Naive thymus-derived CD8-positive, alpha-beta T cell (primary cell): ENCODE measurements around the gene SUSD1. TPM values are rescaled to one million over a fixed set of nuclear protein-coding genes. Genes with fewer than 3 reads are reported as not detected.

Source experiments
- ATAC-seq, 2 donors: fragments of 150-1000 bp; cut with Tn5 transposase in 1 of 2; sonication (Bioruptor Pico), chemical (Tn5 transposase) in 1 of 2; 1 replicate in 1 of 2; 2 replicates in 1 of 2; pipeline ENCODE4 v1.10.0; 2021; ENCODE audit warnings: mild to moderate bottlenecking in 2 of 2, moderate library complexity in 2 of 2
- POLR2A ChIA-PET: fragments of 350-600 bp; sonication (Branson Sonifier 250); formaldehyde crosslinking; loops from one replicate; lab custom pipeline; 2021; ENCODE audit warnings: antibody characterized with exemption; lab: Charles Lee
- DNase-seq, 10 donors: peaks; one replicate each; pipeline versions ENCODE4 v3.0.0 to v3.0.0-alpha.2; 2020 to 2022
- H3K27ac Mint-ChIP-seq, 10 donors: one replicate each; pipeline ENCODE4 v1.8.0; 2020 to 2022; ENCODE audit warnings: mild to moderate bottlenecking in 10 of 10, mixed read lengths in 10 of 10, moderate library complexity in 4 of 10, inconsistent platforms in 1 of 10
- H3K27me3 Mint-ChIP-seq, 5 donors: one replicate each; pipeline ENCODE4 v1.8.0; 2021 to 2022; ENCODE audit warnings: mixed read lengths in 5 of 5
- H3K36me3 Mint-ChIP-seq, 3 donors: one replicate each; pipeline ENCODE4 v1.8.0; 2020 to 2022; ENCODE audit warnings: mixed read lengths in 3 of 3, mild to moderate bottlenecking in 2 of 3, inconsistent platforms in 1 of 3
- H3K4me1 Mint-ChIP-seq, 4 donors: one replicate each; pipeline ENCODE4 v1.8.0; 2021 to 2022; ENCODE audit warnings: mixed read lengths in 4 of 4
- H3K4me3 Mint-ChIP-seq, 10 donors: one replicate each; pipeline ENCODE4 v1.8.0; 2020 to 2022; ENCODE audit warnings: mild to moderate bottlenecking in 10 of 10, mixed read lengths in 10 of 10, moderate library complexity in 6 of 10, inconsistent platforms in 1 of 10
- H3K9me3 Mint-ChIP-seq, 9 donors: one replicate each; pipeline ENCODE4 v1.8.0; 2020 to 2022; ENCODE audit warnings: mixed read lengths in 9 of 9, mild to moderate bottlenecking in 3 of 9, inconsistent platforms in 1 of 9, moderate library complexity in 1 of 9
- polyA plus RNA-seq, 3 donors: library from polyadenylated mRNA; unstranded; fragments of 300-500 nt; fragmentation: Illumina TruSeq; gene quantifications; one replicate each; pipeline ENCODE4 v1.2.3, GENCODE V29; 2021
- total RNA-seq, 8 experiments: library from RNA in 2 of 8; stranded (reverse) in 2 of 8; gene quantifications; one replicate each; pipeline ENCODE4 v1.2.3 and lab custom pipeline; 2021 to 2026

The SUSD1 gene
- total and polyA plus RNA-seq, 5 experiments from 2014 or later = 2.5 to 12.4 (median 4.1) TPM

DNA sequence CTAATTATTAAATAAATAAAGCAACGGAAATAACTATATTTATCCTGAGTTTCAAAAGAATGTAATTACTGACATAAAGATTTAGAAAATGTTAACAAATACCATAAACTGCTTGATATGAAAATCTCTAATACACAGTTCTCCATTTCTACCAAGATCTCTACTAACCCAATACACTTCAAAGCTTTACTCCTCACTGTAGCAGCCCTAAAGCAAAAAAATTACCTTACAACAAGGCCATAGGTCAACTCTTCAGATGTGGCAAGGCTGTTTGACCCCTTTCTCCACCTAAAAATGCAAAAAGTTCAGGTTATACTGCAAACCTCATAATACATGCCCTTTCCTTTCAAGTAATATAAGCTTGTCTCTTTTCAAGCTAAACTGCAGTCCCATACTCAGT is 181.8 kb downstream of the SUSD1 start:
- POLR2A ChIA-PET = interaction anchor here (0.9 kb wide), 1 partner anchor 9 kb away, joined by 4 read pairs; no protein-coding TSS in a partner anchor
- no peak overlapping the region for H3K4me3 Mint-ChIP-seq
- ATAC-seq (no peak), DNase-seq (no peak)
- peaks cover 0 to 7% (median 0%) of the 10 kb centered on the region in 9 donors for H3K9me3 Mint-ChIP-seq
- peaks cover 5 to 20% (median 10%) of the 10 kb centered on the region in 4 donors for H3K4me1 Mint-ChIP-seq
- no peak overlapping the region for H3K27ac Mint-ChIP-seq
- H3K36me3 Mint-ChIP-seq = no peaks in the 10 kb centered on the region
- H3K27me3 Mint-ChIP-seq = no peaks in the 10 kb centered on the region

DNA sequence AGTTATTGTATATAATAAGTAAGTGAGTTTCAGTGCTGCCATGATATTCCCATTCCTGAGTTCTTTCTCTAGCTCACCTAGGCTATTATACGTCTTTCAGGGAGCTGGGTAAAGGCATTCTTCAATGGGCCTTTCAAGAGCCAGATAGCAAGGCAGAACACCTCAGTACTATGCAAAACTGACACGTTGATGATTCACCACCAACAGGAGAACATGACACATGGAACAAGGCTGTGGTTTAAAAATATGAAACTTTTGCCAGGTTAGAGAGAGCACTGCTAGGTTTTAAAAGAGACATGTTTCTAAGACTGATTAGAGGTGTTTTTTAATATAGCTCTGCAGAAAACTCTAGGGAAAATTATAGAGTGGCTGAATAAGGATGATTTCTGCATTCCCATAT is 182.6 kb downstream of the SUSD1 start:
- POLR2A ChIA-PET = no interaction called here
- ATAC-seq (no peak), DNase-seq (no peak)
- H3K36me3 Mint-ChIP-seq = no peaks in the 10 kb centered on the region
- peaks cover 0 to 7% (median 0%) of the 10 kb centered on the region in 9 donors for H3K9me3 Mint-ChIP-seq
- H3K4me3 Mint-ChIP-seq = no peak overlapping the region
- H3K4me1 Mint-ChIP-seq = peaks cover 5 to 23% (median 10%) of the 10 kb centered on the region in 4 donors
- H3K27ac Mint-ChIP-seq = peak overlapping the region in 2 of 10 donors; percentile 4 to 33
- no peaks in the 10 kb centered on the region for H3K27me3 Mint-ChIP-seq

GRCh38 chr9:111991179-111991578 is 183.9 kb downstream of the SUSD1 start:
- ATAC-seq = no peak
- Mint-ChIP-seq H3K4me1 (peaks cover 6 to 36% (median 18%) of the 10 kb centered on the region in 4 donors), H3K9me3 (peaks cover 0 to 7% (median 0%) of the 10 kb centered on the region in 9 donors), H3K27ac (no peak overlapping the region), H3K4me3 (no peak overlapping the region), H3K36me3 (no peaks in the 10 kb centered on the region), H3K27me3 (no peaks in the 10 kb centered on the region)
- no peak for DNase-seq
- POLR2A ChIA-PET = no interaction called here

Other genes starting within 250 kb of the SUSD1 start
- gene PTBP3, start 158.3 kb upstream of the SUSD1 start, total RNA-seq = 100 to 1,000 TPM; 120 to 123 TPM
- 10 to 100 TPM; 32.1 to 51.0 (median 35.9) TPM for gene PTBP3, start 158.3 kb upstream of the SUSD1 start, polyA plus RNA-seq
- 10 to 100 TPM; 13.2 to 17.2 TPM for gene HSDL2, start 204.8 kb upstream of the SUSD1 start, total RNA-seq
- 10 to 100 TPM; 15.5 to 25.0 (median 19.6) TPM for gene HSDL2, start 204.8 kb upstream of the SUSD1 start, polyA plus RNA-seq